ENCODE measurements around the gene TMEM185A. TPM values are rescaled to one million over a fixed set of nuclear protein-coding genes. Genes with fewer than 3 reads are reported as not detected.
A peak's percentile ranks its signal among the peaks of the same experiment; 100 is the strongest.
"Not testable (repeated sequence)": the region's sequence is repeated elsewhere in the genome, so short reads cannot be mapped to it uniquely, and the experiment has no call there.

The TMEM185A gene
- total RNA-seq, 1 experiment from 2014 or later = 34.2 TPM

DNA sequence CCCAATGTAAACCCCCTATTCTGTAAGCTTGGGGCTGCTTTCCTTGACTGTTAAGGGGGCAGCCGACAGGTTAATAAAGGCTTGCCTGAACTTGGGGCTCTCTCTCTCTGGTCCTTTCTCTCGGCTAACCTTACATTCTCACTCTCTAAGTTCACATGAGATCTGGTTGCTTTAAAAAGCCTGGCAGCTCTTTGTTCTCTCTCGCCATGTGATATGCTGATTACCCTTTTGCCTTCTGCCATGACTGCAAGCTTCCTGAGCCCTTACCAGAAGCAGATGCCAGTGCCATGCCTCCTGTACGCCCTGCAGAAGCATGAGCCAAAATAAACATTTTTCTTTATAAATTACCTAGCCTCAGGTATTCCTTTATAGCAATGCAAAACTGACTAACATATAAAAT is 76.3 kb downstream of the TMEM185A start:
- H4K20me1 ChIP-seq (ENCODE audit: insufficient read depth, low read depth, low read length); H3K79me2 ChIP-seq (ENCODE audit: low read length); H3K9me3 ChIP-seq (ENCODE audit: low read length); DNase-seq; H3K27me3 ChIP-seq (ENCODE audit: low read length); H3K9ac ChIP-seq (ENCODE audit: low read length); H3K27ac ChIP-seq (ENCODE audit: low read length); H2AFZ ChIP-seq (ENCODE audit: low read length); H3K9me2 ChIP-seq (replicated peaks; ENCODE audit: insufficient read depth, low read length); H3K4me2 ChIP-seq (ENCODE audit: low read depth, low read length, poor library complexity, severe bottlenecking); H3K4me1 ChIP-seq (ENCODE audit: low read length); H3K36me3 ChIP-seq (ENCODE audit: insufficient read depth, low read length); H3K4me3 ChIP-seq (ENCODE audit: low read length): not testable (repeated sequence)

DNA sequence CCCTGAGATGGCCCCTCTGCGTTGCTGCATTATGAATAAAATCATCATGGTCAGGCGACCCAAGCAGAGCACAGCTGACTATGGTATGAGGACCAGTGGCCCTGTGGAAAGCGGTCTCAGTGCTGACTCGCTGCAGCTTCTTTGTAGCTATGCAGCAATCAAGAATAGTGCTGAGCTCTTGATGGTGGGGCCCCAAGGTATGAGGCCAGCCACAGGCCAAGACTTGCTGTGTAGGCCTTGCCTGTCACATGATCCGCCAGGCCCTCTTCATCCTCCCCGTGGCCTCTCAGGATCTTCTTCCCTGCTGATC is 79.7 kb downstream of the TMEM185A start:
- not testable (repeated sequence) for H3K36me3 ChIP-seq (ENCODE audit: insufficient read depth, low read length); H3K9me2 ChIP-seq (replicated peaks; ENCODE audit: insufficient read depth, low read length); H2AFZ ChIP-seq (ENCODE audit: low read length); H3K27me3 ChIP-seq (ENCODE audit: low read length); H4K20me1 ChIP-seq (ENCODE audit: insufficient read depth, low read depth, low read length); H3K9me3 ChIP-seq (ENCODE audit: low read length); DNase-seq; H3K4me2 ChIP-seq (ENCODE audit: low read depth, low read length, poor library complexity, severe bottlenecking); H3K9ac ChIP-seq (ENCODE audit: low read length); H3K4me3 ChIP-seq (ENCODE audit: low read length); H3K79me2 ChIP-seq (ENCODE audit: low read length); H3K4me1 ChIP-seq (ENCODE audit: low read length); H3K27ac ChIP-seq (ENCODE audit: low read length)

DNA sequence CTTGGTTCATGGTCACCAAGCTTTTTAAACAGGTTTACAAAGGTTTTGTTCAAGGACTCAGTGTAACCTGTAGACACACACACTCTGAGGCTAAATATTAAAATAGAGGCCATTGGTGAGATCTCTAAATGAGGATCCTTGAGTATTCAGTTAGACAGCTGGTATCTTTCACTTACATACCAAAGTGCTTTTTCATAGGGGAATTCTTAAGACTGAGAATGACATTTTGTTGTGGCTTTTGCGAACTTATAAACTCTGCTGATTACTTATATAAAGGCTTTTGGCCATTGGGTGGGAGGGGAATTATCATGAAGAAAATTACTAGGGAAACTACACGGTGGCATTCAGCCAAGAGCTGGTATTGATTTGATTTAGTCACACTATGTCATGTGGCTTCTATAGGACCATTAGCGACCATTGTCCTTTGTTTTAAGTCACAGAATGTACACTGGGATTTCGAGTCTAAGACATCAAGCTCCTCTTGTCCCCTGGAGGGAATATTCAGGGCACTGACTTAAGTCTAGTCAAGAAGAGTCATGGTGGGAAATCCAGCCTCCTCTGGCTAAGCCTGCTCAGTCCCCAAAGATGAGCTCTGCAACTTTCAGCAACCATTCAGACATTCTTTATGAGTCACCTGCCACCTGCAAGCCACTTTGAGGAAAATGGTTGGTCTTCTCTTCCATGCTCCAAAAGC is 80.2 kb downstream of the TMEM185A start:
- not testable (repeated sequence) for H3K36me3 ChIP-seq (ENCODE audit: insufficient read depth, low read length); H2AFZ ChIP-seq (ENCODE audit: low read length); H3K9me3 ChIP-seq (ENCODE audit: low read length); H3K9me2 ChIP-seq (replicated peaks; ENCODE audit: insufficient read depth, low read length); H3K9ac ChIP-seq (ENCODE audit: low read length); H3K4me2 ChIP-seq (ENCODE audit: low read depth, low read length, poor library complexity, severe bottlenecking); H3K4me1 ChIP-seq (ENCODE audit: low read length); DNase-seq; H4K20me1 ChIP-seq (ENCODE audit: insufficient read depth, low read depth, low read length); H3K27me3 ChIP-seq (ENCODE audit: low read length); H3K79me2 ChIP-seq (ENCODE audit: low read length); H3K27ac ChIP-seq (ENCODE audit: low read length); H3K4me3 ChIP-seq (ENCODE audit: low read length)

DNA sequence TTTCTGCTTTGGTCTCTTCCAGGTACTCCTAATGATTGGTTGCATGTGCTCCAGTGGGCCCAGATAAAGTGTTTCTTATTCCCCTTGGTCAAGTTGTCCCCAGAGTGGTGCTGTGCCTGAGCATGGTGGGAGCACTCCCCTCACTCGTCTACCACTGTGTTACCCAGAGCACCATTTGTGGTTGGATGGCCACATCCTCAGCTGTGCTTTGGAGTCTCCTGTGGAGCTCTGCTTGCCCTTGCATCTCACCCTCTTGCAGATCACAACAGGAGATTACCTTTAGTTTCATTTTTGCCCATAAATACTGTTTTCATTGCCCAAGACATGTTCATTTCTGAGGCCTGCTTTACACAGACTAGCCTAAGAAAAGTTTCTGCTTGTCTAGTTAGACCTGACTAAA is 81.1 kb downstream of the TMEM185A start:
- H3K27me3 ChIP-seq (ENCODE audit: low read length); H3K36me3 ChIP-seq (ENCODE audit: insufficient read depth, low read length); H3K9me3 ChIP-seq (ENCODE audit: low read length); H2AFZ ChIP-seq (ENCODE audit: low read length); H3K4me2 ChIP-seq (ENCODE audit: low read depth, low read length, poor library complexity, severe bottlenecking); DNase-seq; H3K4me1 ChIP-seq (ENCODE audit: low read length); H4K20me1 ChIP-seq (ENCODE audit: insufficient read depth, low read depth, low read length); H3K4me3 ChIP-seq (ENCODE audit: low read length); H3K79me2 ChIP-seq (ENCODE audit: low read length); H3K27ac ChIP-seq (ENCODE audit: low read length); H3K9me2 ChIP-seq (replicated peaks; ENCODE audit: insufficient read depth, low read length); H3K9ac ChIP-seq (ENCODE audit: low read length): not testable (repeated sequence)

DNA sequence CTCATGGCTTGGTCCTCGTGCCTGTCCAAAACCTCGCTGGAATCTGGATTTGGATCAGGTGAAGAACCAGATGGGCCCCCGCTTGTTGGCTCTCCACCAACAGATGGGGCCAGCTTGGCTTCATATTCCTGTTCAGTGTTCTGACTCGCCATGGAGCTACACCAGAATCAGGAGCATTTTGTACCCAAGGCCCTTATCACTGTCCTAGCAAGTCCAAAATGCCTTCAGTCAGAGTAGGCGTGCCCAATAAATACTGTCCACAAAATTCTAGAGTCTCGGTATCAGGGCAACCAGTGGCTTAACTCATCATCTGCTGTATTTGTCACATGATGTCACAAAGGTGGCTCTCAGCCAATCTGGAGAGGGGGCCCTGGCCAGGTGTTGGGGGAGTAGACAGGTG is 81.9 kb downstream of the TMEM185A start, which contains the start of gene HSFX3:
TSS of gene HSFX3 (minus strand) at position 224 of the 400 bp plus-strand sequence. CDS start at position 152, 72 bp downstream.
- H3K4me1 ChIP-seq (ENCODE audit: low read length); H3K9me3 ChIP-seq (ENCODE audit: low read length); H3K4me2 ChIP-seq (ENCODE audit: low read depth, low read length, poor library complexity, severe bottlenecking); H2AFZ ChIP-seq (ENCODE audit: low read length); H4K20me1 ChIP-seq (ENCODE audit: insufficient read depth, low read depth, low read length); H3K27ac ChIP-seq (ENCODE audit: low read length); DNase-seq; H3K36me3 ChIP-seq (ENCODE audit: insufficient read depth, low read length); H3K9me2 ChIP-seq (replicated peaks; ENCODE audit: insufficient read depth, low read length); H3K79me2 ChIP-seq (ENCODE audit: low read length); H3K4me3 ChIP-seq (ENCODE audit: low read length); H3K27me3 ChIP-seq (ENCODE audit: low read length); H3K9ac ChIP-seq (ENCODE audit: low read length): not testable (repeated sequence)

DNA sequence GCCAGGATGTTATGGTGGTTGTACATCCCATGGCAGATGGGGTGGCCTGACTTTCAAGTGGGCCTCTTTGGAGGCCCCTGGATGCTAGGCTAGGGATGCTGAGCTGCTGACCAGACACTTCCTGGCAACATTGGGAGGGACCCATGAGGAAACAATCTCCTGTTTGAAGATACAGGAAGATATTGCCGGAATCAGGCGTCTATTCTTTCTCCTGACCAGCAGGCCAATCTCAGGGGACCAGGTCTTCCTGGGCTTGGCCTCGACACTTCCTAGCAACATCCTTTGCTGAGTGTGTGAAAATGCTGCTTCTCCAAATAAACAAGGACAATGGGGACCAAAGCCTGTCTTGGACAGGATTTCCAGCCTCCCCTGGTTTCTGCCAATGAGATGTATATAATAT is 83.8 kb downstream of the TMEM185A start:
- H3K79me2 ChIP-seq (ENCODE audit: low read length); H3K4me2 ChIP-seq (ENCODE audit: low read depth, low read length, poor library complexity, severe bottlenecking); H3K27me3 ChIP-seq (ENCODE audit: low read length); H3K36me3 ChIP-seq (ENCODE audit: insufficient read depth, low read length); DNase-seq; H3K9ac ChIP-seq (ENCODE audit: low read length); H3K9me3 ChIP-seq (ENCODE audit: low read length); H3K4me3 ChIP-seq (ENCODE audit: low read length); H3K4me1 ChIP-seq (ENCODE audit: low read length); H3K9me2 ChIP-seq (replicated peaks; ENCODE audit: insufficient read depth, low read length); H2AFZ ChIP-seq (ENCODE audit: low read length); H4K20me1 ChIP-seq (ENCODE audit: insufficient read depth, low read depth, low read length); H3K27ac ChIP-seq (ENCODE audit: low read length): not testable (repeated sequence)

DNA sequence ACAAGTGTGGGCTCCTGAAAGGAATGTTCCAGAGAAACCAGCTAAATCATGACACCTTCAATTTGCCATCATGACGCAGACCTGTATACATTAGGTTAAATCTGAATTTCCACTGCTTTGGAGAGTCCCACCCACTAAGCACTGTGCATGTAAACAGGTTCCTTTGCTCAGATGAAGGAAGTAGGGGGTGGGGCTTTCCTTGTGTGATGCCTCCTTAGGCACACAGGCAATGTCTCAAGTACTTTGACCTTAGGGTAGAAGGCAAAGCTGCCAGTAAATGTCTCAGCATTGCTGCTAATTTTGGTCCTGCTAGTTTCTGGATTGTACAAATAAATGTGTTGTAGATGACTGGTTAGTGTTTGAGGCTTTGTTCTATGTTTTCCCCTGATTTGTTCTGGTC is 84.6 kb downstream of the TMEM185A start:
- H3K4me1 ChIP-seq (ENCODE audit: low read length); H3K9me3 ChIP-seq (ENCODE audit: low read length); H3K79me2 ChIP-seq (ENCODE audit: low read length); H2AFZ ChIP-seq (ENCODE audit: low read length); H3K27ac ChIP-seq (ENCODE audit: low read length); H3K9ac ChIP-seq (ENCODE audit: low read length); H3K4me3 ChIP-seq (ENCODE audit: low read length); H3K27me3 ChIP-seq (ENCODE audit: low read length); H3K36me3 ChIP-seq (ENCODE audit: insufficient read depth, low read length); H3K4me2 ChIP-seq (ENCODE audit: low read depth, low read length, poor library complexity, severe bottlenecking); H3K9me2 ChIP-seq (replicated peaks; ENCODE audit: insufficient read depth, low read length); H4K20me1 ChIP-seq (ENCODE audit: insufficient read depth, low read depth, low read length): not testable (repeated sequence)
- peak; percentile 9 for DNase-seq

Measured in Karpas-422 (cell line).